Endothelial cell of umbilical vein (primary cell): ENCODE data around the gene RFFL. TPM values are rescaled to one million over a fixed set of nuclear protein-coding genes. Genes with fewer than 3 reads are reported as not detected.

Experiments
- BruUV-seq: library from RNA; stranded (reverse); fragments of 400-500 nt; replicated peaks from 2 replicates; lab custom pipeline; 2021; lab: Mats Ljungman, UMichigan
- CTCF ChIA-PET: fragments of 300-600, 350-600 bp; sonication (Branson Sonifier 250); formaldehyde crosslinking; loops from one replicate; lab custom pipeline; 2021; ENCODE audit warnings: antibody characterized with exemption, inconsistent platforms; lab: Charles Lee
- POLR2A ChIA-PET: fragments of 300-600, 350-600 bp; sonication (Branson Sonifier 250); formaldehyde crosslinking; loops from one replicate; lab custom pipeline; 2021; ENCODE audit warnings: antibody characterized with exemption, inconsistent platforms; lab: Charles Lee
- DNase-seq: peaks from one replicate; pipeline ENCODE4 v3.0.0-alpha.2; 2011; ENCODE audit warnings: low read depth, low spot score
- FAIRE-seq: peaks from 2 replicates; lab custom pipeline; 2011; peaks lifted over from hg19 to GRCh38; lab: Jason Lieb, UNC
- H2AFZ ChIP-seq: 2 replicates; pipeline ENCODE4 v1.6.0; 2012; ENCODE audit warnings: low read depth, low read length, control low read depth, inconsistent platforms
- H3K27ac ChIP-seq: 2 replicates; pipeline ENCODE4 v1.5.1; 2011; ENCODE audit warnings: low read depth, mild to moderate bottlenecking, control low read depth, low read length, moderate library complexity; ENCODE audit not compliant: insufficient read depth
- H3K27me3 ChIP-seq, 2 experiments: 2 replicates each; pipeline versions ENCODE4 v1.6.0 to v1.6.1; 2011; ENCODE audit warnings: low read length in 2 of 2, mixed read lengths in 1 of 2; ENCODE audit not compliant: control insufficient read depth in 2 of 2, insufficient read depth in 2 of 2
- H3K36me3 ChIP-seq, 2 experiments: 2 replicates in 1 of 2; 3 replicates in 1 of 2; pipeline ENCODE4 v1.5.1; 2011; ENCODE audit warnings: low read length in 2 of 2, mild to moderate bottlenecking in 1 of 2, moderate library complexity in 1 of 2; ENCODE audit not compliant: control insufficient read depth in 2 of 2, insufficient read depth in 2 of 2; ENCODE audit errors: extremely low read depth in 1 of 2
- H3K4me1 ChIP-seq: 3 replicates; pipeline ENCODE4 v1.5.1; 2011; ENCODE audit warnings: mild to moderate bottlenecking, low read length; ENCODE audit not compliant: control insufficient read depth, insufficient read depth; ENCODE audit errors: extremely low read depth
- H3K4me2 ChIP-seq: 2 replicates; pipeline ENCODE4 v1.6.1; 2011; ENCODE audit warnings: low read length, control low read depth, mixed read lengths; ENCODE audit not compliant: insufficient read depth
- H3K4me3 ChIP-seq, 3 experiments: fragments of 200-600 bp in 1 of 3; sonication (generic), shearing (Covaris generic) in 1 of 3; replicated peaks in 1 of 3; 2 replicates each; pipeline ENCODE4 v1.5.1; 2011 to 2016; ENCODE audit warnings: control low read depth in 3 of 3, low read length in 3 of 3, mild to moderate bottlenecking in 2 of 3, inconsistent platforms in 1 of 3, low read depth in 1 of 3, moderate library complexity in 1 of 3; ENCODE audit not compliant: insufficient read depth in 1 of 3
- H3K79me2 ChIP-seq: 2 replicates; pipeline ENCODE4 v1.6.0; 2012; ENCODE audit warnings: low read length, inconsistent platforms; ENCODE audit not compliant: control insufficient read depth, insufficient read depth
- H3K9ac ChIP-seq: replicated peaks from 2 replicates; pipeline ENCODE3; 2011; ENCODE audit warnings: low read length, control low read depth; ENCODE audit not compliant: insufficient read depth; ENCODE audit errors: extremely low read depth
- H3K9me1 ChIP-seq: replicated peaks from 3 replicates; pipeline ENCODE4 v1.6.0; 2011; ENCODE audit warnings: mild to moderate bottlenecking, low read length; ENCODE audit not compliant: control insufficient read depth, insufficient read depth; ENCODE audit errors: extremely low read depth
- H3K9me3 ChIP-seq: replicated peaks from 2 replicates; pipeline ENCODE4 v1.5.1; 2012; ENCODE audit warnings: low read length, inconsistent platforms; ENCODE audit not compliant: control insufficient read depth, insufficient read depth
- H4K20me1 ChIP-seq: replicated peaks from 2 replicates; pipeline ENCODE3; 2011; ENCODE audit warnings: mild to moderate bottlenecking, low read length; ENCODE audit not compliant: control insufficient read depth, insufficient read depth; ENCODE audit errors: extremely low read depth
- EZH2 ChIP-seq: IDR thresholded peaks from 2 replicates; pipeline ENCODE4 v1.6.1; 2012; ENCODE audit warnings: borderline replicate concordance, low read depth, mild to moderate bottlenecking, moderate library complexity, low read length, inconsistent platforms; ENCODE audit not compliant: severe bottlenecking
- FOS ChIP-seq: IDR thresholded peaks from 2 replicates; pipeline ENCODE4 v1.6.1; 2011; ENCODE audit warnings: mild to moderate bottlenecking, low read length, moderate library complexity, borderline replicate concordance; ENCODE audit not compliant: insufficient read depth
- GATA2 ChIP-seq: IDR thresholded peaks from 2 replicates; pipeline ENCODE4 v1.7.0; 2011; ENCODE audit warnings: low read depth, mild to moderate bottlenecking, moderate library complexity, mixed read lengths, low read length; ENCODE audit not compliant: insufficient read length, insufficient read depth
- JUN ChIP-seq: IDR thresholded peaks from 2 replicates; pipeline ENCODE4 v1.6.1; 2011; ENCODE audit warnings: borderline replicate concordance, low read depth; ENCODE audit not compliant: insufficient read length, insufficient read depth
- MYC ChIP-seq: IDR thresholded peaks from one replicate; pipeline ENCODE4 v1.6.1; 2011; ENCODE audit warnings: mild to moderate bottlenecking, low read depth, low read length
- POLR2A ChIP-seq: IDR thresholded peaks from 2 replicates; pipeline ENCODE4 v1.6.1; 2012; ENCODE audit warnings: low read depth, mild to moderate bottlenecking, control low read depth, low read length
- POLR2AphosphoS5 ChIP-seq: IDR thresholded peaks from 2 replicates; pipeline ENCODE4 v1.6.1; 2012; ENCODE audit warnings: low read depth, mild to moderate bottlenecking, control low read depth, low read length, moderate library complexity; ENCODE audit not compliant: insufficient read depth
- dilution Hi-C: fragments of 300-500 bp; cut with MboI; formaldehyde crosslinking; loops from one replicate; pipeline ENCODE4 v1.15.0; 2019; ENCODE audit warnings: low sequenced_read_pairs; ENCODE audit not compliant: extremely low pct_ligation_motif_present
- intact Hi-C: fragments of 100-400 bp; cut with micrococcal nuclease; formaldehyde crosslinking; loops from one replicate; pipeline ENCODE4 v1.10.0; 2022
- polyA plus RNA-seq, 4 experiments: library from polyadenylated mRNA; depleted of rRNA in 3 of 4; stranded (reverse) in 3 of 4; unstranded in 1 of 4; fragments of >200 nt; gene quantifications; 2 replicates each; pipeline versions ENCODE4 v1.2.1 to v1.2.3, GENCODE V29; 2011 to 2012; ENCODE audit warnings: missing spikeins in 1 of 4
- total RNA-seq: library from RNA; stranded (reverse); gene quantifications from 2 replicates; pipeline ENCODE4 v1.2.3, GENCODE V29; 2021
- TF ChIP-seq, protein P1 (sequence below): IDR thresholded peaks from 2 replicates; pipeline ENCODE4 v1.6.1; 2011; ENCODE audit not compliant: insufficient read depth, insufficient read length
- TF ChIP-seq, protein P2 (sequence below), 2 donors: IDR thresholded peaks; 1 replicate in 1 of 2; 2 replicates in 1 of 2; pipeline ENCODE4 v1.5.1; 2011; ENCODE audit warnings: low read length in 2 of 2, mild to moderate bottlenecking in 2 of 2, moderate library complexity in 2 of 2, control low read depth in 1 of 2, inconsistent platforms in 1 of 2, low read depth in 1 of 2; ENCODE audit not compliant: insufficient read depth in 1 of 2; ENCODE audit errors: extremely low read depth in 1 of 2

The RFFL gene
- total and polyA plus RNA-seq, 2 donors (not counting 3 experiments of a cell fraction or from before 2014, with no cell fraction given), result 7.0 to 14.1 TPM

DNA sequence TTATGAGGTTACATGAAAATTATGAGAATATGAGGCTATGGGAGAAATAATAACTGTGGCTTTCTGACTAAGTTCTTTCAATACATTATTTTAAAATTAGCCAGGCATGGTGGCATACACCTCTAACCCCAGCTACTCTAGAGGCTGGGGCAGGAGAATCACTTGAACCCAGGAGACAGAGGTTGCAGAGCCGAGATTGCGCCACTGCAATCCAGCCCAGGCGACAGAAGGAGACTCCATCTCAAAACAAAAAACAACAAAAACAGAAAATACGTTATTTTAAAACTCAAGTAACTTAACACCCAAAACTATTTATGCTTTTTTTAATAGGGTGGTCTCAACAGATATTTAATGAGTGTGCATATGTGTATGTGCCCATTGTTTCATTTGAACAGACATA lies 2.4 kb upstream of the RFFL start:
- Histone ChIP-seq H3K4me3 (no peak overlapping the region), H3K36me3 (no peaks in the 10 kb centered on the region), H3K79me2 (no peaks in the 10 kb centered on the region), H4K20me1 (no peaks in the 10 kb centered on the region), H2AFZ (no peak overlapping the region), H3K4me2 (no peak overlapping the region), H3K9ac (no peak overlapping the region), H3K4me1 (peaks cover 7% of the 10 kb centered on the region), H3K27me3 (no peaks in the 10 kb centered on the region), H3K27ac (no peak overlapping the region), H3K9me1 (no peaks in the 10 kb centered on the region), H3K9me3 (no peaks in the 10 kb centered on the region)
- no TSS peak for BruUV-seq
- TF ChIP-seq, protein P1, sequence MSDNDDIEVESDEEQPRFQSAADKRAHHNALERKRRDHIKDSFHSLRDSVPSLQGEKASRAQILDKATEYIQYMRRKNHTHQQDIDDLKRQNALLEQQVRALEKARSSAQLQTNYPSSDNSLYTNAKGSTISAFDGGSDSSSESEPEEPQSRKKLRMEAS, result no peak
- TF ChIP-seq GATA2 (no peak), FOS (no peak), POLR2A (no peak), EZH2 (no peak), JUN (no peak), MYC (no peak), POLR2AphosphoS5 (no peak)
- TF ChIP-seq, protein P2, sequence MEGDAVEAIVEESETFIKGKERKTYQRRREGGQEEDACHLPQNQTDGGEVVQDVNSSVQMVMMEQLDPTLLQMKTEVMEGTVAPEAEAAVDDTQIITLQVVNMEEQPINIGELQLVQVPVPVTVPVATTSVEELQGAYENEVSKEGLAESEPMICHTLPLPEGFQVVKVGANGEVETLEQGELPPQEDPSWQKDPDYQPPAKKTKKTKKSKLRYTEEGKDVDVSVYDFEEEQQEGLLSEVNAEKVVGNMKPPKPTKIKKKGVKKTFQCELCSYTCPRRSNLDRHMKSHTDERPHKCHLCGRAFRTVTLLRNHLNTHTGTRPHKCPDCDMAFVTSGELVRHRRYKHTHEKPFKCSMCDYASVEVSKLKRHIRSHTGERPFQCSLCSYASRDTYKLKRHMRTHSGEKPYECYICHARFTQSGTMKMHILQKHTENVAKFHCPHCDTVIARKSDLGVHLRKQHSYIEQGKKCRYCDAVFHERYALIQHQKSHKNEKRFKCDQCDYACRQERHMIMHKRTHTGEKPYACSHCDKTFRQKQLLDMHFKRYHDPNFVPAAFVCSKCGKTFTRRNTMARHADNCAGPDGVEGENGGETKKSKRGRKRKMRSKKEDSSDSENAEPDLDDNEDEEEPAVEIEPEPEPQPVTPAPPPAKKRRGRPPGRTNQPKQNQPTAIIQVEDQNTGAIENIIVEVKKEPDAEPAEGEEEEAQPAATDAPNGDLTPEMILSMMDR (IDR thresholded peaks at IDR 0.05; ENCODE audit: extremely low read depth in 1 of 2, insufficient read depth in 1 of 2, low read depth in 1 of 2, low read length in 2 of 2), result no peak
- FAIRE-seq (no peak), DNase-seq (no peak)
- CTCF ChIA-PET, result interaction anchor here (2.9 to 3.3 kb wide), 3 partner anchors 18 to 44 kb away, joined by 21 to 24 read pairs (median 23); no protein-coding TSS in a partner anchor
- dilution Hi-C loops, result no loop called here
- intact Hi-C loops, result no loop called here
- POLR2A ChIA-PET, result no interaction called here
